Measurements from ENCODE around the gene IGFN1. TPM values are rescaled to one million over a fixed set of nuclear protein-coding genes. Genes with fewer than 3 reads are reported as not detected.

The IGFN1 gene
- total RNA-seq, 6 experiments from 2014 or later = 0.02 to 0.18 (median 0.12) TPM; not detected in 3

DNA sequence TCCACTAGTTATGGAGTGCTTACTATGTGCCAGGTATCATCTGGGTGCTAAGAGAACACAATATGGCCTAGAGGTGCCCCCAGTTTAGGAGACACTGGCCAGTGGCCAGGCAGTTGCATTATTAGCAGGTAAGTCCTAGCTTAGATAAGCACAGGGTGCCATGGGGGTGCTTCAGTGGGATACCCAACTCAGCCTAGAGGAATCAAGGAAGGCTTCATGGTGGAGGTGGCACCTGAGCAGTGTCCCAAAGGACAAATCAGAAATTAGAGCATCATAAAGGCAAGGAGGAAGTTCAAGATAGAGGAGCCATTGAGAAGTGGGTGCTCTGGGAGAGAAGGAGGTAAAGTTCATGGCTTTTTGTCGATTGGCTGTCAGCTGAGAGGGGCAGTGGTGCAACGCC lies 60.8 kb downstream of the IGFN1 start:
- H3K27ac ChIP-seq = no peak overlapping the region
- TF ChIP-seq CTCF (IDR thresholded peaks at IDR 0.05) (no peak), POLR2A (IDR thresholded peaks at IDR 0.05) (no peak)

DNA sequence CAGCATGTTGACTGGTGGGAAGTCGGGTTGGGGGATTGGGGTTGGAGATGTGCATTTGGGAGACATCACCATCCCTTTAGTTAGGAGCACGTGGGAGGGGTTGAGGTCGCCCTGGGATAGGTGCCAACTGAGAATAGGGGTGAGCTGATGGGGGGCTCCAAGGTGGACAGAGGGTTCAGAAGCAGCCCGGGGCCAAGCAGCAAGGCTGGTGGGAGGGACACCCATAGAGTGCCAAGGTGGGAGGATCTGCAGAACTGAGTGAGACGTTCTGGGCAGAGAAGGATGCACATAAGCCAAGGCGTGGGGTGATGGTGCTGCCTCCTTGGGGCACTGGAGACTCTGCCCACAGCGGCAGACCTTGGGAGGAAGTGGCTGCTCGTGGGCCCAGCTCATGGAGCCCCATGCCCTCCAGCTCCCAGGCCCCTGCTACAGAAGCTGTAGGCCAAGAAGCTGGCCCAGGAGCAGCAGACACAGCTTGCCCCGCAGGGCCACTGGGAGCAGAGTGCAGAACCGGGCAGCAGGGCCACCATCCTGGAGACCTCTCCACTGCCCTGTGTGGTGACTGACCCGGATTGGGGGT lies 61.3 kb downstream of the IGFN1 start:
- TF ChIP-seq CTCF (IDR thresholded peaks at IDR 0.05) (no peak), POLR2A (IDR thresholded peaks at IDR 0.05) (no peak)

More for the DNA sequence above, 60.8 kb downstream of the IGFN1 start:
- H3K36me3 ChIP-seq = no peaks in the 10 kb centered on the region
- intact Hi-C loops (cut with DNase I) = loop anchor here (5.0 kb wide), 2 partner anchors 106 to 111 kb away; no protein-coding TSS in a partner anchor
- no peaks in the 10 kb centered on the region for H3K9me3 ChIP-seq
- H3K4me1 ChIP-seq = no peaks in the 10 kb centered on the region
- H3K4me3 ChIP-seq = no peak overlapping the region
- WGBS (ENCODE audit: insufficient coverage, low coverage, low lambda C conversion rate, missing lambda C conversion rate) = 55% methylated on average over 2 of the region's 2 CpGs
- DNase-seq (no peak), ATAC-seq (no peak)
- no peaks in the 10 kb centered on the region for H3K27me3 ChIP-seq

GRCh38 chr1:201252944-201253371 lies 62.3 kb downstream of the IGFN1 start:
- Histone ChIP-seq H3K36me3 (no peaks in the 10 kb centered on the region), H3K9me3 (no peaks in the 10 kb centered on the region), H3K27ac (no peak overlapping the region), H3K4me3 (no peak overlapping the region), H3K27me3 (no peaks in the 10 kb centered on the region), H3K4me1 (no peaks in the 10 kb centered on the region)
- intact Hi-C loops (cut with DNase I) = loop anchor here (5.0 kb wide), 2 partner anchors 104 to 109 kb away; no protein-coding TSS in a partner anchor
- TF ChIP-seq CTCF (IDR thresholded peaks at IDR 0.05) (no peak), POLR2A (IDR thresholded peaks at IDR 0.05) (no peak)
- no peak for DNase-seq
- no CpG with 5 or more reads among the region's 6 CpGs for WGBS (ENCODE audit: insufficient coverage, low coverage, low lambda C conversion rate, missing lambda C conversion rate)
- ATAC-seq = no peak

More for the DNA sequence above, 61.3 kb downstream of the IGFN1 start:
- no peak for ATAC-seq
- no peaks in the 10 kb centered on the region for H3K9me3 ChIP-seq
- WGBS (ENCODE audit: insufficient coverage, low coverage, low lambda C conversion rate, missing lambda C conversion rate) = 45% methylated on average over 5 of the region's 11 CpGs
- no peaks in the 10 kb centered on the region for H3K4me1 ChIP-seq
- H3K36me3 ChIP-seq = no peaks in the 10 kb centered on the region
- H3K4me3 ChIP-seq = no peak overlapping the region
- H3K27me3 ChIP-seq = no peaks in the 10 kb centered on the region
- intact Hi-C loops (cut with DNase I) = loop anchor here (5.0 kb wide), 2 partner anchors 105 to 110 kb away; no protein-coding TSS in a partner anchor
- peak in 1 of 3 donors; percentile 27 for DNase-seq
- no peak overlapping the region for H3K27ac ChIP-seq

GRCh38 chr1:201253411-201253810 lies 62.8 kb downstream of the IGFN1 start:
- Histone ChIP-seq H3K27ac (no peak overlapping the region), H3K4me3 (no peak overlapping the region), H3K9me3 (no peaks in the 10 kb centered on the region), H3K27me3 (no peaks in the 10 kb centered on the region), H3K4me1 (no peaks in the 10 kb centered on the region), H3K36me3 (no peaks in the 10 kb centered on the region)
- no peak for TF ChIP-seq POLR2A (IDR thresholded peaks at IDR 0.05)
- no peak for TF ChIP-seq CTCF (IDR thresholded peaks at IDR 0.05)
- WGBS (ENCODE audit: insufficient coverage, low coverage, low lambda C conversion rate, missing lambda C conversion rate) = 75% methylated on average over 6 of the region's 10 CpGs
- DNase-seq (no peak), ATAC-seq (no peak)
- intact Hi-C loops (cut with DNase I) = loop anchor here (5.0 kb wide), 2 partner anchors 104 to 109 kb away; no protein-coding TSS in a partner anchor
